HG02884 (cell line): ENCODE results near the gene CIITA.

Experiments
- ATAC-seq: cut with Tn5 transposase; IDR thresholded peaks from one replicate; pipeline ENCODE4 v1.9.1; 2021; ENCODE audit warnings: mild to moderate bottlenecking, moderate library complexity; ENCODE audit not compliant: unreplicated experiment

The CIITA gene

DNA sequence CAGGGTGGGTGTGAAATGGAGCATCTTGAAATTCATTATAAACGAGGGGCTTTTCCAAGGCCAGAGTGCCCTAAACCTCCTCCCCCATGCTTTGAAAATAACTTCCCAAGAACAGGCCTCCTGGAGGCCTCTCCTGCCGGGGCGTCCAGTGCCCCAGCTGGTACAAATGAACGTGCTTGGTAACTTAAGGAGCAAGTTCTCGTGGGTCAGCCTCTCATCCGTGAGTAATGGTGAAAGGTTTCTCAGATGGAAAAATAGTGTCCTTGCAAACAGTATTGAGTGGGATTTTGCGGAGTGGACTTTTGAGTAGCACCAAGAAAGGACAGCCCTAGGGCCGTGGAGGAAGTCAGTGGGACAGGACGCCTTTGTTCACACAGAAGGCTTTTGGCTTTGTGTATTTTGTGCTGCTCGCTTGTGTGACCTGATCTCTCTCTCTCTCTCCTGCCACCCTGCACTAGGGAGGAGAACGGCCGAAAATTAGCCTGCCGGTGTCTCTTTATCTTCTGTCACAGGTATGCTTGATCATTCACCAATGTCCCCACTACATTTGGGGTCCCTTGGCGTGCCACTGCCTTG is 102.0 kb downstream of the CIITA start:
- ATAC-seq, result no peak

DNA sequence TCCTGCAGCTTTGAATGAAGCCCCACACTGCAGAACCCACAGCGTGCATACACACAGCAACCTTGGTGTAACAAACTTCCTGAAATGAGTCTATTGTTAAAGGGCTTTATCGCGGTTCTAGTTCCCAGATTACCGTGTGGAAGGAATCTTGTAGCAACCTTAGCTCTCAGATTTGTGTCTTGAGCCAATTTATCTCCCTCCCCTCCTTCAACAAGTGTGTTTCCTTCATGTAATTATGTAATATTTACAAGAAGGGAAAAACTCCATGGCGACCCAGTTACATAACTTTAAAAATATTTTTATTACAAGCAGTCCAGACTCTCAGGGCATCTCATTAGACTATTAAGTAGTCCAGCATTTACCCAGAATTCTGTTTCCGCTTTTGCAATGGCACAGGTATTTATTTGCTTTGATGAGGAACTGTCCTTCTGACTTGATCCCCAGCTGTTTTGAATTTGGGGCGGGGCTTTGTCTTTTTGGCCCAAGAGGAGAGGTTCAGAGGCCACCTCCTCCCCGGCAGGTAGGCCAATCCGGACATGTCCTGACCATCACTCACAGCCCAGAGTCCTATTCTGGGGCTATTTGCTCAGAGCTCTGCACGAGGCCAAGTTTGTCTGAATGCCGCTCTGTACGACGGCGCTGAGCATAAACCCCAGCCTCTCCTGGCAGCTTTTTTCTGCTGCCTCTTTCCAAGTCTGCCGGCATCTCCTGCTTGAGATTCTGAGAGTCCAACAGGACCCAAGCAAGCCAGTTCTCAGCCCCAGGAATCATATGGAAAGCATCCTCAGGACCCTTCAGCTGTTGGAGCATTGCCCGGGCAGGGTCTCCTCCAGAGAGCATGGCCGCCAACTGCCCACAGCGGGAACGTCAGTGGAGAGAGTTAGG is 103.0 kb downstream of the CIITA start:
- no peak for ATAC-seq

DNA sequence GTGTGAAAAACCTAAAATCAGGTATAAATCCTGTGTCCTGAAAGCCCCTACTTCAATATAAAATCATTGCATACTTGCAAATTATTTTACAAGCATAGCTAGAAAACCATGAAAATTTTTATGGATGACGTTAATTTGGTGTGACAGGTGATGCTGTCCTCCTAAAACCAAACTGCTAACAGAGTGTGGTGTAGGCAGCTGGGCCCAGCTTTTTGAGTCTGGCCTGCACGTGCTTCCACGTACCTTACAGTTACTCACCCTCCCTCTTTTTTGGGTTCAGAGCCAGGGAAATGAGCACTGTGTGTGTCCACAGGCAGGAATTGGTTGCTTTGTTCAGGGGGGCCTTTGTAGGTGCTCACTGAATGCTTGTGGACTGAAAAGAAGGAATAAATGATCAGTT is 103.8 kb downstream of the CIITA start:
- ATAC-seq, result no peak

DNA sequence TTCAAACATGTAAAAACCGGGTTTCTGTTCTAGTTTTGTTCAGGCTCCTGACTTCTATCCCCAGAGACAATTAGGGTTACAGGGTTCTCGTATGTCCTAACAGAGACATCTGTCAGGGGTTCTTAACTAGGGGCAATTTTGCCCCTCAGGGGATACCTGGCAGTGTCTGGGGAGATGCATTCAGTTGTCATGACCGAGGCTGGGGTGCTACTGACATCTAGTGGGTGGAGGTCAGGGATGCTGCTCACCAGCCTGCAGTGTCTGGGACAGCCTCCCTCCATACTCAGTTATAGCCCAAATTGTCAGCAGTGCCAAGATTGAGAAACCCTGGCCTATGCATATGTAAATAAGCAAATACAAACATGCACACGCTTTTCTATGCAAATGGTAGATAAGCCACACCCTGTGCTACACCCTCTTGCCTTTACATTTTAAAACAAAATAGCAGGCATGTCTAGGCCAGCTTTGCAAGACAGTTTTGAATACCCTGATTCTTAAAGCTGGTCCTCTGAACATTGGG is 104.8 kb downstream of the CIITA start:
- no peak for ATAC-seq

DNA sequence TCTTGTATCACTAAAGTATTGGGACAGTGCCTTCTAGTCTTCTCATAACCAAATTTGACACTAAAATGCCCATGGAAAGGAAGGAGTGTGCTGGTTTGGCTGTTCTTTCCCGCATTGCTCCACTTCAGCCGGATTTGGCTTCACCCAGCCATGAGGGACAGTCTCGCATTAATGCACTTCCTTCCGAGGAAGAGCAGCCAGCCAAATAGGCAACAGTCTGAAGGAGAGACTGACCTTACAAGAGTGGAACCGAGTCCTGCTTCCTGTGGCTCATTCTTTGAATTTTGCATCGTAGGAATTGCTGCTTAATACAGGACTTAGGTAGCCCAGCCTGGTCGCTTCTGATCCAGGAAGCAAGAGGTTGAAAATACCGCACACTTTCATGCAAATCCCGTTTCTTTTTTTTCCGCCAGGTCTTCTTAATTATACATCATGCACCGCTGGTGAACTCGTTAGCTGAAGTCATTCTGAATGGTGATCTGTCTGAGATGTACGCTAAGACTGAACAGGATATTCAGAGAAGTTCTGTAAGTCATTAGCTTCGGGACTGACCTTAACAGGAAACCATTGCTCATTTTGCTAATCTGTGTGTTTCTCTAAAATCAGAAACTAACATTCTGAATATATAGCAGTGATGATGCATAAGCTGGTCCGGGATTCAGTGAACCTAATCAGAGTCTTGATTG is 105.6 kb downstream of the CIITA start:
- ATAC-seq, result no peak

DNA sequence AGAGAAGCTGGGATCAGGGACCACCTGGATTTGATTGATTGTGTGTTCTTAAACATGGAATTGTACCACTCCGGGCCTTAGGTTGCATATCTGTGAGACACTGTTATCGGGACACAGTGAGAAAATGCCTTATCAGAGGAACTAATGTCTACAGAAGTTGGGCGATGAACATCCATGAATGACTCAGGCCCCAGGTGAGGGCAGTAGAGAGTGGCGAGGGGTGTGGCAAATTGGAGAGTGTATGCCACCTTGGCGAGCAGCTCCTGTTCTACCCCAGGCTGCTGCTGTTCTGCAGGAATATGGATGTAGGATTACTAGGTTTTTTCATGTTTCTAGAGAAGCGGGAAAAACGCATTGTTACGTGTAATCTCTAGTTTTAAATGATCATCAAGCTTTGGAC is 106.2 kb downstream of the CIITA start:
- no peak for ATAC-seq

DNA sequence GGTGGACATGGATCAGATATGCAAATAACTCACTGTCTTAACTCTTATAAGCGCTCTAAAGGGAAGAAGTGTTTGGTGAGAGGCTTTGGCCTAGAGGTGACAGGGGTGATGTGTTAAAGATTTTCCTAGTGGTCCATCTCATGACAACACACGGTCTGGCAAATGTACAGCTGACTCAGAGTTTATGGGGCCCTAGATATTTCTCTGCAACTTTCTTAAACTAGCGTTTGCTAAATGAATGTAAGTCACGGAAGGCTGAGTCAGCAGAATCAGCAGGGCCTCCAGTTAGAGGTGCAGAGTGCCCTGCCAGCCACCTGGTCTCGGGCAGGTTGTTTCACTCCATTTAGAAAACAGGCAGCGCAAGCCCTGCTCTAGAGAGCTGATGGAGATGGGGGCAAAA is 107.5 kb downstream of the CIITA start:
- ATAC-seq, result no peak
